Progenitor cell of endocrine pancreas (in vitro differentiated cells): ENCODE data around the gene FRMPD2. TPM values are rescaled to one million over a fixed set of nuclear protein-coding genes. Genes with fewer than 3 reads are reported as not detected.

ENCODE experiments used
- DNase-seq: peaks from one replicate; pipeline ENCODE4 v3.0.0; 2021; ENCODE audit warnings: low spot score; ENCODE audit not compliant: unreplicated experiment
- H3K27ac Mint-ChIP-seq: 2 replicates; pipeline ENCODE4 v1.8.0; 2021; ENCODE audit warnings: mild to moderate bottlenecking, moderate library complexity, mixed read lengths
- H3K27me3 Mint-ChIP-seq: 2 replicates; pipeline ENCODE4 v1.8.0; 2021; ENCODE audit warnings: mixed read lengths
- H3K36me3 Mint-ChIP-seq: 2 replicates; pipeline ENCODE4 v1.8.0; 2022; ENCODE audit warnings: mixed read lengths; ENCODE audit not compliant: insufficient read depth
- H3K4me1 Mint-ChIP-seq: 2 replicates; pipeline ENCODE4 v1.8.0; 2021; ENCODE audit warnings: low read depth, mixed read lengths
- H3K4me3 Mint-ChIP-seq: 2 replicates; pipeline ENCODE4 v1.8.0; 2021; ENCODE audit warnings: low read depth, mild to moderate bottlenecking, moderate library complexity, mixed read lengths
- H3K9me3 Mint-ChIP-seq: 2 replicates; pipeline ENCODE4 v1.8.0; 2021; ENCODE audit warnings: low read depth, mixed read lengths
- CTCF ChIP-seq: fragments of 200-600 bp; sonication (generic); IDR thresholded peaks from one replicate; pipeline ENCODE4 v1.5.0; 2021; ENCODE audit warnings: antibody characterized with exemption, mild to moderate bottlenecking; ENCODE audit not compliant: unreplicated experiment
- total RNA-seq: library from RNA; stranded (reverse); gene quantifications from 2 replicates; pipeline ENCODE4 v1.2.1, GENCODE V29; 2021

Gene FRMPD2
- total RNA-seq, 1 donor from 2014 or later = 1.2 TPM

- Mint-ChIP-seq H3K4me3 (no peak overlapping the region), H3K27me3 (peaks cover 19% of the 10 kb centered on the region), H3K9me3 (no peaks in the 10 kb centered on the region), H3K4me1 (peaks cover 11% of the 10 kb centered on the region), H3K36me3 (no peaks in the 10 kb centered on the region), H3K27ac (no peak overlapping the region)
- TF ChIP-seq CTCF = no peak
- no peak for DNase-seq
Observed at GRCh38 chr10:48294431-48294830, 19.9 kb upstream of the FRMPD2 start.

GRCh38 chr10:48292616-48293015, 18.1 kb upstream of the FRMPD2 start:
- H3K4me3 Mint-ChIP-seq = no peak overlapping the region
- H3K9me3 Mint-ChIP-seq = no peaks in the 10 kb centered on the region
- H3K27ac Mint-ChIP-seq = no peak overlapping the region
- peaks cover 24% of the 10 kb centered on the region for H3K4me1 Mint-ChIP-seq
- peaks cover 14% of the 10 kb centered on the region for H3K27me3 Mint-ChIP-seq
- no peak for TF ChIP-seq CTCF
- no peaks in the 10 kb centered on the region for H3K36me3 Mint-ChIP-seq
- no peak for DNase-seq

- no peak for TF ChIP-seq CTCF
- Mint-ChIP-seq H3K27ac (no peak overlapping the region), H3K27me3 (peaks cover 26% of the 10 kb centered on the region), H3K36me3 (no peaks in the 10 kb centered on the region), H3K9me3 (no peaks in the 10 kb centered on the region), H3K4me1 (peaks cover 29% of the 10 kb centered on the region), H3K4me3 (no peak overlapping the region)
- no peak for DNase-seq
Observed at GRCh38 chr10:48291190-48291589, 16.7 kb upstream of the FRMPD2 start.

GRCh38 chr10:48290286-48290685, 15.8 kb upstream of the FRMPD2 start:
- TF ChIP-seq CTCF = no peak
- H3K36me3 Mint-ChIP-seq = no peaks in the 10 kb centered on the region
- H3K4me1 Mint-ChIP-seq = peaks cover 28% of the 10 kb centered on the region
- H3K27me3 Mint-ChIP-seq = peaks cover 35% of the 10 kb centered on the region
- peak overlapping the region; percentile 37 for H3K27ac Mint-ChIP-seq
- DNase-seq = no peak
- no peaks in the 10 kb centered on the region for H3K9me3 Mint-ChIP-seq
- H3K4me3 Mint-ChIP-seq = no peak overlapping the region

- H3K27me3 Mint-ChIP-seq = peaks cover 41% of the 10 kb centered on the region
- H3K4me3 Mint-ChIP-seq = no peak overlapping the region
- peaks cover 29% of the 10 kb centered on the region for H3K4me1 Mint-ChIP-seq
- peak; percentile 55 for DNase-seq
- no peaks in the 10 kb centered on the region for H3K9me3 Mint-ChIP-seq
- peak; percentile 89 for TF ChIP-seq CTCF
- no peaks in the 10 kb centered on the region for H3K36me3 Mint-ChIP-seq
- peak overlapping the region; percentile 40 for H3K27ac Mint-ChIP-seq
Observed at GRCh38 chr10:48289501-48290238, 15.2 kb upstream of the FRMPD2 start.
